ENCODE results near the gene NKX2-1.
"Not testable (repeated sequence)": the region's sequence is repeated elsewhere in the genome, so short reads cannot be mapped to it uniquely, and the experiment has no call there.

Gene NKX2-1

DNA sequence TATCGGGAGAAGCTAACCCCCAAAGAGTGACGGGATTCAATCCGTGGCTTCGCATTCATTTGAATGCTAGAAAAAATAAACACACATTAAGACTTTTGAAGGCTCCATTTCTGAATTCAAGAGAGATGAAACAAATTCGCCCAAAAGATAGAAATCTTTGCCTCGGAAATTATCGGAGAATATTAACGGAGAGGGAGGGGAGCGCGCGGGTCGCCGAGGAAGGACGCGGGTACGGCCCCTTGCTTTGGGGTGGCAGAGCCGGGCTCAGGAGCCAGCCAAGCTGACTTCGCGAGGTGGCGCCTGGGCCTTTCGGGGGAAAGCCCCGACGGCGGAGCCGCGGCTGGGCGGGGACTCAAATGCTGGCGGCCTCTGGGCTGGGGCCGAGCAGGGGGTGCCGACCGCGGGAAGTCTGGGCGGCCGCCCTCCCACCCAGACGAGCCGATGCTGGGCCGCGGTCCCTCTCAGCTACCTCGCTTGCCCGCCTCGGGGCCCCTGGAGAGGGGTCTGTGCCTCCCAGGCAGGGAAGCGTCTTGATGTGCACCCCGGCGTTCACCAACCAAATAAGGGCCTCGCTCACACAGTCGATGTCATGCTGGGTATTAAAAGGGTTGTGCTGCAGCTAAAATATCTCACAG lies 14.7 kb downstream of the NKX2-1 start:
- no peak for DNase-seq

DNA sequence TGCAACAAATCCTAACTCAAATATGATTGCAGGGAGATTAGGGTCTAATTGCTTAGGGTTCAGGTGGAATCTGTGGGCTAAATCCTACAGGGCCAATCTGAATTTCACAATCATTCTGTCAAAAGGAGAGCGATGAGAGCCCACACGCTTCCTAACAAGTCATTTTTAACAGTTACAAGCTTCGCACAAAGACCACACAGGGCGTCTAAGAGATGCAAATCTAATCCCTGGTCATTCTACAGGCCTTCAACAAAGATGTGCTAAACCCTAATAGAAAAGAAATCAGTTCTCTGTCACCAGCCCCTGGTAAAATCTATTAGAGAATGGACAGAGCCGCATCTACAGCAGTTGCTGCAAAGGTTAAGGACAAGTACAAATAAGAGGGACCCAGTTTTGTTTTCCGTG lies 15.3 kb downstream of the NKX2-1 start:
- DNase-seq: no peak

DNA sequence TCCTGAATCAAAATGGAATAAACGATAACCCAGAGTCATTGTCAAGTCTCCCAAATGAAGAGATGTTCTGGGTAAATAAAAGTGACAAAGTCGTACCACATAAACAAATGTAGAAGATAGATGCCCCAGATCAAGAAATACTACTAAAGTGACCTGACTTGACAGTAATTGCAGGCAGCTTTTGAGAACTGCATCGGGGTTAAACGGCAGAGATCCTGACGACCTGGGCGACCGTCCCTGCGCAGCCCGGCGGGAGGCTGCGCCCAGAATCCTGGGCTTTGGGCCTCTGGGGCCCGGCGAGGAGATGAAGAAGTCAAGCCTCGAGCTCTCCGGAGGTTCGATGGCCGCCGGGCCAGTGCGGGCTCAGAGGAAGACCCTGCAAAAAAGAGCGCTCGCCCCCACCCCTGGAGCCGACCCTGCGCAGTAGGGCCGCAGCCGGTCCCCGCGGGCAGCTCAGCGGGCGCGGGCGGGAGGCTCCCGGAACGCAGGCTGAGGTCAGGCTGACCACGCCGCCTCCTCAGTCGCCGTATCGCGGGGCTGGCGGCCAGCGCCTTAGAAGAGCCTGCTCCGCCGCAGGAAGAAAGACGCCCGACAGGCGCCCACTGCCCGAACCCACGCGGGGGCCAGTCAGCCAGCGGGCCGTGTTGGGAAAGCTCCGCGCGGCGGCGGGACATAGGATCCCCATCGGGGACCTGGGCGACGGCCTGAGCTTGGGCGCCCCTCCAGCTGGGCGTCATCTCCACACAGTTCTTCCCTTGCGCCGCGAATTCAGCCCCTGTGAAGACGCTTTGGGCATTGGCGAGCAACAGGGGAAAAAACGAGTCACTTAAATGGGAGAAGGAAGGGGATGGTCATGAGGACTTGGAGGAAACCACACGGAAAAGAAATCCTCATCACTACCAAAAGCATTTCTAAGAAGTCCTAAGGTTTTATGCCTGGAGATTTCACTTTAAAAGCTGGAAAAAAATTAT lies 16.0 kb downstream of the NKX2-1 start:
- no peak for DNase-seq

GRCh38 chr14:36502558-36503508 lies 17.2 kb downstream of the NKX2-1 start:
- DNase-seq: no peak

DNA sequence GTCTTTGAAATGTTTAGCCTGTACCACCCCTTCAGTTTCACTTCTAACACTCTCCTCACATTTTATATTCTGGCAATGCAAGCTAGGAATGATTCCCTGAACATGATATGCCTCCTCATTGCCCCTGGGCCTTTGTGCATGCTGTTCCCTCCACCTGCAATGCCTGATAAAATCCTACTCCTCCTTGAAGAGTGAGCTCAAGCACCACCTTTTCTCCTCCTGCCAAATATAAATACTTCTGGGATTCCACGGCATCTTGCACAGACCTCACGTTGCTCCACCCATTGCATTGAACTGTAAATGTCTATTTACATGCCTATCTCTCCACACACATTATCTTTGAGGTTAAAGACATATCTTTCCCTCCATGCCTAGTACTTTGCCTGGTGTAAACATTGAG lies 21.1 kb downstream of the NKX2-1 start:
- no peak for DNase-seq

- no peak for DNase-seq
Observed at GRCh38 chr14:36496346-36496745, 23.7 kb downstream of the NKX2-1 start.

DNA sequence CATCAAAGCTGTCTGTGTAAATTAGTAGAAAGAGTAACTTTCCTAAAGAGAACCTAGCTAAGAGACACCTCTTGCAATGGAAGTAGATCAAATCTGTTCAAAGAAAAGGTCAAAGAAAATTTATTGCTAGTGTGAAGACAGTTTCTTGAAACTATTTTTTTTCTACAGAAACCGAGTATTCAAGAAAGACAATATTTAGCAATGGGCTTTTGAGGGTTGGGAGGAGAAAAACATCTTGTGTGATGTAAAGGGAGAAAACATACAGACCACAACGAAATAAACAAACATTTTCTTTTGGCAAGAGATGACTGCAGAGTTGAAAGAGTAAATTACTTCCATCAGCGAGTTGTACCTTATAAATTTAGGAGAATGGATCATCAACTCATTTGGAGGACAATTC lies 24.4 kb downstream of the NKX2-1 start:
- DNase-seq: no peak

- DNase-seq: no peak
Observed at GRCh38 chr14:36493761-36494160, 26.3 kb downstream of the NKX2-1 start.

DNA sequence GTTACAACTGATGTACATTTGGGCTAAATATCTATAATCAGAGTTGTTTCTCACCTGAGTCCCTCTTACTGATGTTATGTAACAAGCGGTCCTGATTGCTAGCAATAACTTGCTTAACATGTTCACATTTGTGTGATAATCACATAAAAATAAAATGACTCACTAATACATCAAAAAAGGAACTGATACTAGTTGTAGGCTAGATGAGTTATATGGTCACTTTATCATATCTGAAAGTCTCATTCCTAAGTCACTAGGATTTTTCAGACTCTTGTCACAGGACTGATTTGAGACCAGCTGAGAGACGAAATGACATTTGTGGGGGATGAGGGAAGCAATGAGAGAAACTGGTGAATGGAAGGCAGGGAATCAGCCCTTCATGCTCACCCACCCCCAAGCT lies 34.3 kb downstream of the NKX2-1 start:
- no peak for DNase-seq

DNA sequence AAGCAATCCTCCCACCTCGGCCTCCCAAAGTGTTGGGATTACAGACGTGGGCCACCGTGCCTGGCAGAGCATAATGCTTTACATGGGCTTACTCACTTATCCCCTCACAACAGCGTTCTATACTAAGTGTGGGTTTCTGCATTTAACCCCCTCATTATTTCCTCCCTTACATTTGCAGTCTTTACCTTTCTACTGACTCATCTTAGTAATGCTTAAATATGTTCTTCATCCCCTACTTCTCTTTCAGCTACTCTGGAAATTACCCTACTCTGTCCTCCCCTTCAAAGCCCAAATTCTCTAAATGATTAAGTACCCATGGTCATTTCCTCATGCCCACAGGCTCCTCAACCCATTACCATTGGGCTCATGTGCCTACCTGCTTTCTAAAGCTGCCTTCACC lies 40.7 kb downstream of the NKX2-1 start:
- no peak for DNase-seq

- DNase-seq: no peak
Observed at GRCh38 chr14:36478782-36479181, 41.2 kb downstream of the NKX2-1 start.

GRCh38 chr14:36477266-36477665 lies 42.8 kb downstream of the NKX2-1 start:
- DNase-seq: no peak

- DNase-seq: not testable (repeated sequence)
Observed at GRCh38 chr14:36476061-36476460, 44.0 kb downstream of the NKX2-1 start.

DNA sequence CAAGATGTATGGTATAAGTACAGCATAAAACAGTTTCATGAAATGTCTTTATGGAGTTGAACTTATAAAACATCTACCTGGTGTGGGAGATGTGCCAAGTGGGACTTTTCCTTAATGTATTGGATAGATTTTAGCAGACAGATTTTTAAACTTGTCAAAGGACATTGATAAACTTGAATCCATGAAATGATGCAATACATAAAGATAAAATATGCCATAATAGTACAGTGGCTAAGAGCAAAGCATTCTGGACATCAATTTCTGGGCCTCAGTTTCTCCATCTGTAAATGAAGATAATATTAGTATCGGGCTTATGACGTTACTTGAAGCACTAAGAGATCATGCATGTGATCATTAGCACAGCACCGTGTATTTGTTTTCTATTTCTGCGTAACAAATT lies 45.4 kb downstream of the NKX2-1 start:
- no peak for DNase-seq

GRCh38 chr14:36471431-36471830 lies 48.6 kb downstream of the NKX2-1 start:
- DNase-seq: no peak

DNA sequence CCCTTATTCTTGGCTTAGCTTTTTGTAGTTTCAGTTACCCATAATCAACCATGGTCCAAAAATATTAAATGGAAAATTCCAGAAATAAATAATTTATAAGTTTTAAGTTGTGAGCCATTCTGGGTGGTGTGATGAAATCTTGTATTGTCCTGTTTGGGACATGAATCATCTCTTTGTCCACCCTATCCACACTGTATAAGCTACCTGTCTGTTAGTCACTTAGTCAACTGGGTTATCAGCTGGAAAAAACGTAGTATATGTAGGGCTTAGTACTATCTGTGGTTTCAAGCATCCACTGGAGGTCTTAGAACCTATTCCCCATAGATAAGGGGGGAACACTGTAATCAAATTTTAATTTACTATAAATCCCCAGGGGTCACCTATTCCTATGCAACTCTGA lies 52.7 kb downstream of the NKX2-1 start:
- no peak for DNase-seq
